Mucosa of stomach (tissue), 1 donor: ENCODE measurements around the gene HERC2.
"Not testable (repeated sequence)": the region's sequence is repeated elsewhere in the genome, so short reads cannot be mapped to it uniquely, and the experiment has no call there.

Experiments
- H3K27me3 ChIP-seq: one replicate; pipeline ENCODE4 v1.7.0; 2013; ENCODE audit warnings: mild to moderate bottlenecking, low read length; ENCODE audit not compliant: control insufficient read depth, insufficient read depth
- H3K36me3 ChIP-seq: one replicate; pipeline ENCODE4 v1.7.0; 2013; ENCODE audit warnings: low read length; ENCODE audit not compliant: control insufficient read depth, insufficient read depth
- H3K4me1 ChIP-seq: one replicate; pipeline ENCODE4 v1.7.0; 2013; ENCODE audit warnings: mild to moderate bottlenecking, low read length; ENCODE audit not compliant: control insufficient read depth, insufficient read depth
- H3K4me3 ChIP-seq: one replicate; pipeline ENCODE4 v1.7.0; 2013; ENCODE audit warnings: low read length
- H3K9ac ChIP-seq: one replicate; pipeline ENCODE4 v1.7.0; 2013; ENCODE audit warnings: mild to moderate bottlenecking, low read length, moderate library complexity
- H3K9me3 ChIP-seq: one replicate; pipeline ENCODE4 v1.7.0; 2013; ENCODE audit warnings: mild to moderate bottlenecking, low read length, moderate library complexity; ENCODE audit not compliant: control insufficient read depth
- donor health status: Pancreatic carcinoma.

HERC2 gene

GRCh38 chr15:28131946-28132345 is 190.0 kb downstream of the HERC2 start:
- Histone ChIP-seq H3K9ac (no peak overlapping the region), H3K36me3 (peaks cover 3% of the 10 kb centered on the region), H3K27me3 (no peaks in the 10 kb centered on the region), H3K9me3 (no peaks in the 10 kb centered on the region), H3K4me3 (no peak overlapping the region), H3K4me1 (no peaks in the 10 kb centered on the region)

DNA sequence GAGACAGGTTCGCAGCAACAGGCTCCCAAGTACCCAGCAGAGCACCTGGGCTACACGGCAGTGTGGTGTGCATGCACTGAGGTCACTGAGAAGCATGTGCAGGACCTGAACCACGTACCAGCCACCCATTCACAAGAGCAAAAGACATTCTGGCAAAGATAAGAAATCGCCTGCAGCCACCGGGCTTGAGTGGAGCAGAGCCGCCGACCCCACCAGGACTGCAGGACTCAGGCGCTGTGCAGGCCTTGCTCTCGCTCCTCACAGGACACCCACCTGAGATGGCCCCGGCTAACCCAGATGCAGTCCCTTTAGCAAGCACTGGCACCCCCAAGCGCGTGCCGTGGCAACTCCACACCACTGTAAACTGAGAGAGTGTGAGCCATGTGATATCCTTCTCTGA is 190.6 kb downstream of the HERC2 start:
- H3K27me3 ChIP-seq = no peaks in the 10 kb centered on the region
- no peaks in the 10 kb centered on the region for H3K4me1 ChIP-seq
- H3K9ac ChIP-seq = no peak overlapping the region
- peaks cover 3% of the 10 kb centered on the region for H3K36me3 ChIP-seq
- no peaks in the 10 kb centered on the region for H3K9me3 ChIP-seq
- H3K4me3 ChIP-seq = no peak overlapping the region

DNA sequence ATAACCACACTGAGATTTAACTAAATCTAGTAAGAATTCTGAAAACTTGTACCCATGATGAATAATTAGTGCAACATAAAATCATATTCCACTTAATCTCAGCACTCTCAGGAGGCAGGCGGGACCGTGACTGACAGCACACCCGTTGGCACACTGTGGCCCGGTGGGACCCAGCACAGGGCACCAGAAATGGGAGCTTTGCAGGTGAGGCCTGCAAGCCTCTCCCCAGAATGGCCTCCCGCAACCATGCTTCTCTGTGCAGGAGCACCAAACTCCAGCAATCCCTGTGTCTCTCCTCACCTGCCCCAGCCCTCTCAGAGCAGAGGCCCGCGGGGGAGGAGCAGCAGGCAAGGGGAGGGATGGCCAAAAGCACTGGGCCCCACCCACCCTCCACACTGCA is 191.3 kb downstream of the HERC2 start:
- peaks cover 3% of the 10 kb centered on the region for H3K36me3 ChIP-seq
- no peaks in the 10 kb centered on the region for H3K9me3 ChIP-seq
- H3K27me3 ChIP-seq = no peaks in the 10 kb centered on the region
- no peak overlapping the region for H3K9ac ChIP-seq
- H3K4me3 ChIP-seq = no peak overlapping the region
- H3K4me1 ChIP-seq = no peaks in the 10 kb centered on the region

GRCh38 chr15:28129231-28129848 is 192.6 kb downstream of the HERC2 start:
- peaks cover 10% of the 10 kb centered on the region for H3K36me3 ChIP-seq
- no peaks in the 10 kb centered on the region for H3K27me3 ChIP-seq
- H3K9ac ChIP-seq = no peak overlapping the region
- no peak overlapping the region for H3K4me3 ChIP-seq
- H3K4me1 ChIP-seq = no peaks in the 10 kb centered on the region
- H3K9me3 ChIP-seq = no peaks in the 10 kb centered on the region

- Histone ChIP-seq H3K4me3 (no peak overlapping the region), H3K27me3 (no peaks in the 10 kb centered on the region), H3K9me3 (no peaks in the 10 kb centered on the region), H3K9ac (no peak overlapping the region), H3K4me1 (no peaks in the 10 kb centered on the region), H3K36me3 (peaks cover 15% of the 10 kb centered on the region)
Observed at GRCh38 chr15:28128031-28128430, 193.9 kb downstream of the HERC2 start.

- no peak overlapping the region for H3K4me3 ChIP-seq
- H3K9ac ChIP-seq = no peak overlapping the region
- no peaks in the 10 kb centered on the region for H3K27me3 ChIP-seq
- no peaks in the 10 kb centered on the region for H3K4me1 ChIP-seq
- H3K36me3 ChIP-seq = peaks cover 15% of the 10 kb centered on the region
- no peaks in the 10 kb centered on the region for H3K9me3 ChIP-seq
Observed at GRCh38 chr15:28127036-28127435, 194.9 kb downstream of the HERC2 start.

GRCh38 chr15:28125673-28126651 is 196.0 kb downstream of the HERC2 start:
- no peaks in the 10 kb centered on the region for H3K27me3 ChIP-seq
- no peaks in the 10 kb centered on the region for H3K9me3 ChIP-seq
- peaks cover 12% of the 10 kb centered on the region for H3K36me3 ChIP-seq
- no peak overlapping the region for H3K4me3 ChIP-seq
- no peak overlapping the region for H3K9ac ChIP-seq
- no peaks in the 10 kb centered on the region for H3K4me1 ChIP-seq

DNA sequence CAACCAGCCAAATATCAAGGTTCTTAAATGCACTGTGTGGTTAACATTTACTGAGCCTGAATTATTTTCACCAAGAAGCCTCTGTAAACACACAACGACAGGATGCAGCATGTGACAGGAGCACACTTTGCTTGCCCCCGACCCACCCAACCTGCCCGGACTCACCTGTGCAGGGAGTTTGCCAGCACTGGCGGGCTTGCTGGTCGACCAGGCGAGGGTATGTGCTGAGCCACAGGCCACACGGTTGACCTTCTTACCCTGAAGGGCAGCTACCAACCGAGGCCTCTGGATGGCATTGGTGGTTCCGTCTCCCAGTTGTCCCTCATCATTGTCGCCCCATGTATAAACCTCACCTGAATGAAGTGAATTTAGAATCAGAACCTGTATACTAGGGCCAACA is 197.1 kb downstream of the HERC2 start:
- H3K4me3 ChIP-seq = no peak overlapping the region
- H3K27me3 ChIP-seq = no peaks in the 10 kb centered on the region
- H3K36me3 ChIP-seq = peaks cover 12% of the 10 kb centered on the region
- no peaks in the 10 kb centered on the region for H3K9me3 ChIP-seq
- no peaks in the 10 kb centered on the region for H3K4me1 ChIP-seq
- no peak overlapping the region for H3K9ac ChIP-seq

DNA sequence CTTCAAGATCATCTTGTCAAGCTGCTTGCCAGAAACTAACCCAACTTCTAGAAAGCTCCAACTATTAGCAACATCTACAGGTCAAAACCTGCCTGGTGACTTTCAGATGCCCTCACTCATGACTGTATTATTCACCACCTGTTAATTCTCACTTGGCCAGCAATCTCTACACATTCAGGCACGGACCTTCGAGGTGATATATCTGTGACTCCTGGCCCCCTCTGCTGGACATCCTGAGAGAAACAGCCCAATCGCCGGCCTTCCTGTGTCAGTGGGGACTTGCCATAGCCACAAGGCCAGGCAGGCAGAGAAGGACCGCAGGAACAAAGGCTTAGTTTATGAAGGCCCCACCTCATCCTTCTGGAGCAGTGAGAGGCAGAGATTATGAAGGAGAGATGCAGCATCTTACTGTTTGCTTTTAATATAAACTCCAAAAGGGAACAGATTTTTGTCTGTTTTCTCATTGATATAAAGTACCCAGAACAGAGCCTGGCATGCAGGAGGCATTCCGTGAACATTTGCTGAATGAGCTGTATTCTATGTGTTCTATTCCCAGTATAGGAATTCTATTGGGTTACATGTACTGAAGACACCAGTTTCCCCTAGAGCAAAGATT is 198.5 kb downstream of the HERC2 start:
- Histone ChIP-seq H3K4me1 (no peaks in the 10 kb centered on the region), H3K4me3 (no peak overlapping the region), H3K36me3 (peaks cover 12% of the 10 kb centered on the region), H3K9me3 (no peaks in the 10 kb centered on the region), H3K27me3 (no peaks in the 10 kb centered on the region), H3K9ac (no peak overlapping the region)

DNA sequence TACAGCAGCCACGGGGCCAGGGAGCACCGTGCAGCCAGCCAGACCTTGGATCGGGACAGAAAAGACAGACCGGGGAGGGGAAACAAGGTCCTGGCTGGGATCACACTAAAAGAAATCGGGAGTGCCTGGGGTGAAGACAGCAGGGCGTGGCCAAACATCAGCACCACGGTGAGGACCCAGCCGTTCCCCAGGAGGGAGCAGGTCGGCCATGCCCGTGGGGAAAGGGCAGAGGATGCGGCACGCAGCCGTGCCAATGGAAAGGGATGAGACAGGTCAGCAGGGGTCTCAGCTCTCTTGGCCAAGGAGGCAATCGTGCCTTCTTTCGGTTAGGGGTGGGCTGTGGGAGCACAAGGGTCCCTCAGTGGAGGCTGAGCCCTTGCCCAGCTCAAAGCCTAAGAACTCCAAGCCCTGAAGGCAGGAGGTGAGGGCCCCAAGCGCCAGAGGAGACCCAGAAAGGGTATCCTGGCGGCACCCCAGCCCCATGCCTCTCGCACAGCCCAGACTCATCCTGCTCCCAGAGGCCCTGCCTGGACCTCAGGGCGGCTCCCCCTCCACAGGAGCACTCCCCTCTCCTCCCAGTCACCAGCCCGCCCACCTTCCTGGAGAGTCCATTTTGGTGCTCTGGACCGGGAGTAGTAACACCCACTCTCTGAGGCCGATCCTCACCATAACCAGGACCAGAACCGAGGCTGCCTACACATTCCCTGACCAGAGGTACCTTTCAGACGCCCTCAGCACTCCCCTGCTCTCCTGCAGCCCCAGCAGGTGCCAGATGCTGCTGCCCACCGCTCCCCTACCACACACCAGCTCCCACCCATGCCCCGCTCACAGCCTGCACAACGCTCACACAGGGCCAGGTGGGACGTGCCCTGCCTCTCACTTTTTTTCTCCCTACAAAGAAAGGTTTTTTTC is 199.7 kb downstream of the HERC2 start:
- Histone ChIP-seq H3K27me3 (no peaks in the 10 kb centered on the region), H3K36me3 (peaks cover 12% of the 10 kb centered on the region), H3K9ac (no peak overlapping the region), H3K4me3 (no peak overlapping the region), H3K9me3 (no peaks in the 10 kb centered on the region), H3K4me1 (no peaks in the 10 kb centered on the region)

- peaks cover 12% of the 10 kb centered on the region for H3K36me3 ChIP-seq
- H3K27me3 ChIP-seq, H3K4me1 ChIP-seq, H3K9me3 ChIP-seq, H3K4me3 ChIP-seq, H3K9ac ChIP-seq: not testable (repeated sequence)
Observed at GRCh38 chr15:28121577-28121976, 200.4 kb downstream of the HERC2 start.
